ENCODE results near the gene ANKRD16. TPM values are rescaled to one million over a fixed set of nuclear protein-coding genes. Genes with fewer than 3 reads are reported as not detected.
"Not testable (repeated sequence)": the region's sequence is repeated elsewhere in the genome, so short reads cannot be mapped to it uniquely, and the experiment has no call there.

ANKRD16 gene
- total RNA-seq, 2 donors from 2014 or later: 4.1 to 7.6 TPM

- DNase-seq (ENCODE audit: low spot score): no peak
- no peak overlapping the region for H3K4me3 Mint-ChIP-seq
- ATAC-seq: no peak
- H3K36me3 Mint-ChIP-seq: peaks cover 16% of the 10 kb centered on the region
- H3K4me1 Mint-ChIP-seq (ENCODE audit: low read depth in 2 of 2): peaks cover 2 to 4% of the 10 kb centered on the region in 2 donors
- H3K27me3 Mint-ChIP-seq: no peaks in the 10 kb centered on the region
- H3K9me3 Mint-ChIP-seq: no peaks in the 10 kb centered on the region
- H3K27ac Mint-ChIP-seq: no peak overlapping the region
These were observed 6.7 kb downstream of the ANKRD16 start for GRCh38 chr10:5882961-5883360.

DNA sequence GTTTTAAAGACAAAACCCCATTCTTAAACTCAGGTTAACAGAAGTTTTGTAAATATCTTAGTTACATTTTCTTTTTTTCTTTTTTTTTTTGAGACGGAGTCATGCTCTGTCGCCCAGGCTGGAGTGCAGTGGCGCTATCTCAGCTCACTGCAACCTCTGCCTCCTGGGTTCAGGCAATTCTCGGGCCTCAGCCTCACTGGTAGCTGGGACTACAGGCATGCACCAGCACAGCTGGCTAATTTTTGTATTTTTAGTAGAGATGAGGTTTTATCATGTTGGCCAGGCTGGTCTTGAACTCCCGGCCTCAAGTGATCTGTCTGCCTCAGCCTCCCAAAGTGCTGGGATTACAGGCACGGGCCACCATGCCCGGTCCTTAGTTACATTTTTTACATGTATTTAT is 12.7 kb downstream of the ANKRD16 start:
- H3K4me3 Mint-ChIP-seq; DNase-seq (ENCODE audit: low spot score); ATAC-seq; H3K27me3 Mint-ChIP-seq; H3K36me3 Mint-ChIP-seq; H3K9me3 Mint-ChIP-seq; H3K4me1 Mint-ChIP-seq (ENCODE audit: low read depth in 2 of 2); H3K27ac Mint-ChIP-seq: not testable (repeated sequence)

DNA sequence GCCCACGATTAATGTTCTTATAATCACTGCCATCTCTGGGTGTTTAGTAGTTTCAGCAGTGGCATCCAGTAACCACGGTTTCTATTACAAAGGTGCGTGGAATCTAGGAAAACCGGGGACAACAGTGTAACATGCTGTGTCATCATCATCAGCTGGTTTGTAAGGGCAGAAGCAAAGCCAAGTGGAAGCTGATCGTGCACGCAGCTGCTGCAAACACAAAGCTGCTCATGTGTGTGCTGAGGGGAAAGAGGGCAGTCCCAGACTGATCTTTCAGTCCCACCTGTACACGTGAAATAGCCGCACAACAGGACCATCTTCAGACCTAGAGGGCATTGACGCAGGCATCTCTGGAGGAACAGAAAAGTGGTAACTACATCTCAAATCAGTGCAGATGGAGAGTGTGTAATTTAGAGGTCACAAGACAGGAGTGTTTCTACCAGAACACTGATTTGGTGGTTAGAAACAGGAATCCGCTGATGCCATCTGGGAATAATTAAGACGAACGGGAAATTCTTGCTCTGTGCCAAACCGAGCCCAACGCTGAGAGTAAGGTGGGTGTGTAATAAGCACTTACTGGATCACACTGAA is 13.4 kb downstream of the ANKRD16 start:
- H3K27me3 Mint-ChIP-seq: no peaks in the 10 kb centered on the region
- H3K36me3 Mint-ChIP-seq: no peaks in the 10 kb centered on the region
- no peak for DNase-seq (ENCODE audit: low spot score)
- ATAC-seq: no peak
- peaks cover 4 to 6% of the 10 kb centered on the region in 2 donors for H3K4me1 Mint-ChIP-seq (ENCODE audit: low read depth in 2 of 2)
- H3K9me3 Mint-ChIP-seq: no peaks in the 10 kb centered on the region
- H3K27ac Mint-ChIP-seq: no peak overlapping the region
- no peak overlapping the region for H3K4me3 Mint-ChIP-seq

DNA sequence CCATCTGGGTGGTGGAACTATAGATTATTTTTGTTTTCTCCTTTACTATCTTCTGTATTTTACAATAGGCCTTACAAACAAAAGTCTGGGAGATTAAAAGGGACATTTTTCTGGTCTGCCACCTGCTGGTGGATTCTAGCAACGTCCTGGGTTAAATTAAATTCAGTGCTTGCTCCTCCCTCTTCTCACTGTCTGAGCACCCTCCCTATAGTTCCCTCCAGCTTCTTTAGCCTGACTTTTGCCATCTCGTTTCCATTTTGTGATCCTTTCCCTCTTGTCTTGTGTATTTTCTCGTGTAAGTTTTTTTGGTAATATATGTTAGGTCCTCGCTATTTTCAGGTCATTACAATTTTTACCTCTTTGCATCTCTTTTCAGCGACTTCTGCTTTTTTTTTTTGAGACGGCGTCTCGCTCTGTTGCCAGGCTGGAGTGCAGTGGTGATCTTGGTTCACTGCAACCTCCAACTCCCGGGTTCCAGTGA is 16.1 kb downstream of the ANKRD16 start:
- Mint-ChIP-seq H3K27me3 (no peaks in the 10 kb centered on the region), H3K4me3 (peak overlapping the region; percentile 39), H3K9me3 (no peaks in the 10 kb centered on the region), H3K36me3 (no peaks in the 10 kb centered on the region), H3K27ac (peak overlapping the region in 1 of 2 donors; percentile 2), H3K4me1 (ENCODE audit: low read depth in 2 of 2) (peaks cover 4 to 6% of the 10 kb centered on the region in 2 donors)
- DNase-seq (ENCODE audit: low spot score) (no peak), ATAC-seq (peak; percentile 73 to 82)

- DNase-seq (ENCODE audit: low spot score) (no peak), ATAC-seq (no peak)
- Mint-ChIP-seq H3K27me3 (peaks cover 0 to 2% of the 10 kb centered on the region in 2 donors), H3K4me3 (no peak overlapping the region), H3K36me3 (no peaks in the 10 kb centered on the region), H3K9me3 (no peaks in the 10 kb centered on the region), H3K4me1 (ENCODE audit: low read depth in 2 of 2) (peaks cover 7 to 11% of the 10 kb centered on the region in 2 donors), H3K27ac (no peak overlapping the region)
These were observed 18.1 kb downstream of the ANKRD16 start for GRCh38 chr10:5871596-5871995.

DNA sequence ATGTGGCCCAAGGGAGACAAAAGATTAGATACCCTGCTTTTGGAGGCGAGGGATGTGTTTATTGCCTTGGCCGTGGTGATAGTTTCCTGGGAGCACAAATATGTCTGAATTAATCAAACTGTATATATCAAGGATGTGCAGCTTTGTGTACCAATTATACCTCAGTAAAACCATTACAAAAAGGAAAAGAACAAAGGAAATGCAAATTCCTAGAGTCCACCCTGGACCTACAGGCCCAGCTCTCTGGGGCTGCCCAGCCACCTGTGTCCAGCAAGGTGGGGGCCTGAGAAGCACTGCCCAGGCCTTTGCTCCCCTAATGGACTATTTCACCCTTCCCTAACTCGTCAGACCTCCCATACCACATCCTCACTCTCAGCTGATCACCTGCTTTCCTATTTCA is 20.5 kb downstream of the ANKRD16 start:
- H3K27me3 Mint-ChIP-seq: peaks cover 0 to 7% of the 10 kb centered on the region in 2 donors
- no peaks in the 10 kb centered on the region for H3K9me3 Mint-ChIP-seq
- no peak overlapping the region for H3K4me3 Mint-ChIP-seq
- ATAC-seq (no peak), DNase-seq (ENCODE audit: low spot score) (no peak)
- no peak overlapping the region for H3K27ac Mint-ChIP-seq
- H3K36me3 Mint-ChIP-seq: no peaks in the 10 kb centered on the region
- peaks cover 12 to 13% of the 10 kb centered on the region in 2 donors for H3K4me1 Mint-ChIP-seq (ENCODE audit: low read depth in 2 of 2)

GRCh38 chr10:5868383-5868782 is 21.3 kb downstream of the ANKRD16 start:
- H3K27me3 Mint-ChIP-seq; H3K36me3 Mint-ChIP-seq; H3K27ac Mint-ChIP-seq; H3K4me3 Mint-ChIP-seq; DNase-seq (ENCODE audit: low spot score); ATAC-seq; H3K9me3 Mint-ChIP-seq; H3K4me1 Mint-ChIP-seq (ENCODE audit: low read depth in 2 of 2): not testable (repeated sequence)

DNA sequence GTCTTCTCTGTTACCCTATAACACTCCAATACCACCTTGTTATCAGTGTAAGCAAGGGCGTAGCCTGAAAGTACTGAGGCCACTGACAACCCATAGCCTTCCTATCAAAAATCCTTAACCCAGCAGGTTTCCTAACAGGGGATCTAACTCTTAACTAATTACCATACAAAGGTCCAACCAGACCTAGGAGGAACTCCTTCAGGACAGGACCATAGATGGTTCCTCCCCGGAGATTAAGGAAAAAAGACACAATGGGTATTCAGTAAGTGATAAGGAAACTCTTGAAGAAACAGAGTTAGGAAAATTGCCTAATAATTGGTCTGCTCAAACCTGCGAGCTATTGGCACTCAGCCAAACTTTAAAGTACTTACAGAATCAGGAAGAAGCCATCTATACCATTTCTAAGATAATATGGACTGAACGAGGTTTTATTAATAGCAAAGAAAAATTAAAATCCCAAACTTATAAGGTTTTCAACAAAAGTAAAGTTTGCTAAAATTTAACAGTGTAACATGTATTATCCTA is 22.5 kb downstream of the ANKRD16 start:
- not testable (repeated sequence) for H3K9me3 Mint-ChIP-seq; H3K27me3 Mint-ChIP-seq; H3K36me3 Mint-ChIP-seq; DNase-seq (ENCODE audit: low spot score); ATAC-seq; H3K27ac Mint-ChIP-seq; H3K4me1 Mint-ChIP-seq (ENCODE audit: low read depth in 2 of 2)
- peak overlapping the region; percentile 16 for H3K4me3 Mint-ChIP-seq

DNA sequence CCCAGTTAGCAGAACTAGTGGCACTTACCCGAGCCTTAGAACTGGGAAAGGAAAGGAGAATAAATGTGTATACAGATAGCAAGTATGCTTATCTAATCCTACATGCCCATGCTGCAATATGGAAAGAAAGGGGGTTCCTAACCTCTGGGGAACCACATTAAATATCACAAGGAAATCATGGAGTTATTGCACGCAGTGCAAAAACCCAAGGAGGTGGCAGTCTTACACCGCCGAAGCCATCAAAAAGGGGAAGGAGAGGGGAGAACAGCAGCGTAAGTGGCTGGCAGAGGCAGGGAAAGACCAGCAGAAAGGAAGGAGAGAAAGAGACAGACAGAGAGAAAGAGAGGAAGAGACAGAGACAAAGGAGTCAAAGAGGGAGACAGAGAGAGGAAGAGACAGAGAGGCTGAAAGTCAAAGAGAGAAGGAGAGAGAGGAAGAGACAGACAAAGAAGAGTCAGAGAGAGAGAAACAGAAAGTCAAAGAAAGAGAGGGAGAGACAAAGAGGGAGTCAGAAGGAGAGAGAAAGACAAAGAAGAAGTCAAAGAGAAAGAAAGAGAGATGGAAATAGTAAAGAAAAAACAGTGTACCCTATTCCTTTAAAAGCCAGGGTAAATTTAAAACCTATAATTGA is 23.1 kb downstream of the ANKRD16 start:
- peak overlapping the region; percentile 16 for H3K4me3 Mint-ChIP-seq
- ATAC-seq; DNase-seq (ENCODE audit: low spot score); H3K9me3 Mint-ChIP-seq; H3K27ac Mint-ChIP-seq; H3K27me3 Mint-ChIP-seq; H3K4me1 Mint-ChIP-seq (ENCODE audit: low read depth in 2 of 2); H3K36me3 Mint-ChIP-seq: not testable (repeated sequence)

DNA sequence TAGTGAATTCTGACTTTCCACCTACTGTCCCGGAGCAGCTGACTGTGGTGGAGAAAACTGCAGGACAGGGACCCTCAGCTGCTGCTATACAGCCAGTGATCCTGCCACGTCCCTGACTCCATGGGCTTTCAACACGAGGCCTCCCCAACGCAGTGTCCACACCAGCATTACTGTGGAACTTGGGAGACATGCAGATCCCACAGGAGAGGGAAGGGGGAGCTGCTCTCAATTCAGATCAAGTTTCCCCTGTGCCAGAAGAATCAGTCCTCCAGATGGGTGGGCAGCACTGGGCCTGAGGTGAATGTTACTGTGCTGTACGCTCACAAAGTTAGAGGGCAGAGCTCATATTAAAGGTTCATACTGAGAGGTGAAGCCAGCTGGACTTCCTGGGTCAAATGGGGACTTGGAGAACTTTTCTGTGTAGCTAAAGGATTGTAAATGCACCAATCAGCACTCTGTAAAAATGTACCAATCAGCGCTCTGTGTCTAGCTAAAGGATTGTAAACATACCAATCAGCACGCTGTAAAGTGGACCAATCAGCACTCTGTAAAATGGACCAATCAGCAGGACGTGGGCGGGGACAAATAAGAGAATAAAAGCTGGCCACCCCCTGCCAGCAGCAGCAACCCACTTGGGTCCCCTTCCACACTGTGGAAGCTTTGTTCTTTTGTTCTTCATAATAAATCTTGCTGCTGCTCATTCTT is 26.6 kb downstream of the ANKRD16 start:
- H3K36me3 Mint-ChIP-seq; H3K4me1 Mint-ChIP-seq (ENCODE audit: low read depth in 2 of 2); DNase-seq (ENCODE audit: low spot score); ATAC-seq; H3K9me3 Mint-ChIP-seq; H3K27me3 Mint-ChIP-seq; H3K27ac Mint-ChIP-seq; H3K4me3 Mint-ChIP-seq: not testable (repeated sequence)

DNA sequence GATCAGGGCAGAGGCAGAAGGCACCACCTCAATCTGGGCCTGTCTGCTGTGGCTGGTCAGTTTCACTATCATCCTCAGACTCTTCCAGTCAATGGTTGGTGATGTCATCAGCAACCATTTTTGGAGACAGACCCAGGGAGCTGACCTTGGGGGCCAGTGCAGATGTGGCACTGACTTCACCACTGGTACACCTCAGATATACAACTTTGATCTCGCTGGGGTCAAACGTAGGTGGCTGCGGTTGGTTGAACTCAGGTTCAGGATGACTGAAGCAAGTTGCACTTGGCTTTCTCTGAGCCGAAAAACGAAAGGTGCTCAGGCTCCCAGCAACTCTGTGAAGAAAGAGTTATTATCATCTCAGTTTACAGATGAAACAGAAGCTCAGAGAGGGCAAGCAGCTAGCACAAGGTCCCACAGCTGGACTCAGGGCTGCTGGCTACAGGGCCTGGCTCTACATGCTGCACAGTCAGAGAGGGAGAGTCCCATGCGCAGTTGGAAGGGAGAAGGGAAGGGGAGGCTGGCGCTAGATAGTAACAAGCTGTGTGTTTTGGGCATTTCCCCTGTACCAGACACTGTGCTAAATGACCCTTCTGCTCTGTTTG is 27.2 kb downstream of the ANKRD16 start:
- DNase-seq (ENCODE audit: low spot score) (no peak), ATAC-seq (peak in 1 of 2 donors; percentile 57)
- Mint-ChIP-seq H3K9me3 (no peaks in the 10 kb centered on the region), H3K4me1 (ENCODE audit: low read depth in 2 of 2) (peaks cover 7 to 8% of the 10 kb centered on the region in 2 donors), H3K36me3 (no peaks in the 10 kb centered on the region), H3K4me3 (no peak overlapping the region), H3K27me3 (peaks cover 0 to 7% of the 10 kb centered on the region in 2 donors), H3K27ac (no peak overlapping the region)

DNA sequence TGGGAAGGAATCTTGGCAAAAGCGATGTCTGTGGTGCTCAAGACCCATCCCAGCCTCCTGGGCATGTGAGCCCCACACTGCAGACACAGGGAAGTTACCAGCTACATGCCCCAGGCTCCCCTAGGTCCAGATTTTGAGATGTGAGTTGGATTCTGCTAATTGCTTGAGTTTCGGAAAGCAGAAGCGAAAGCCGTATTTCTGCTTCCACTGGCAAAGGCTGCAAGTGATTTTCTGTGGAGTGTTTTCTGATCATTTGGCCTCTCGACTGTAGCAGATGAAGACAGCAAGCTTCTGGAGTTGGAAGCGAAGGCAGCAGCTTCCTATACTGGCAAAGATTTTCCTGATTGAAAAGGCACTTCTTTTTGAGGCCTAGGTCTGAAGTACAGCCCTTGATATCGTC is 29.6 kb downstream of the ANKRD16 start:
- H3K36me3 Mint-ChIP-seq: no peaks in the 10 kb centered on the region
- ATAC-seq (no peak), DNase-seq (ENCODE audit: low spot score) (no peak)
- no peaks in the 10 kb centered on the region for H3K9me3 Mint-ChIP-seq
- no peaks in the 10 kb centered on the region for H3K27me3 Mint-ChIP-seq
- no peak overlapping the region for H3K27ac Mint-ChIP-seq
- H3K4me1 Mint-ChIP-seq (ENCODE audit: low read depth in 2 of 2): no peaks in the 10 kb centered on the region
- H3K4me3 Mint-ChIP-seq: no peak overlapping the region

GRCh38 chr10:5858811-5859210 is 30.9 kb downstream of the ANKRD16 start:
- Mint-ChIP-seq H3K4me1 (ENCODE audit: low read depth in 2 of 2) (no peaks in the 10 kb centered on the region), H3K9me3 (no peaks in the 10 kb centered on the region), H3K27me3 (peaks cover 0 to 2% of the 10 kb centered on the region in 2 donors), H3K4me3 (no peak overlapping the region), H3K36me3 (no peaks in the 10 kb centered on the region), H3K27ac (no peak overlapping the region)
- no peak for DNase-seq (ENCODE audit: low spot score)
- ATAC-seq: no peak

- Mint-ChIP-seq H3K4me1 (ENCODE audit: low read depth in 2 of 2) (peaks cover 4 to 5% of the 10 kb centered on the region in 2 donors), H3K4me3 (no peak overlapping the region), H3K27me3 (peaks cover 2 to 6% of the 10 kb centered on the region in 2 donors), H3K27ac (no peak overlapping the region), H3K36me3 (no peaks in the 10 kb centered on the region), H3K9me3 (no peaks in the 10 kb centered on the region)
- DNase-seq (ENCODE audit: low spot score) (no peak), ATAC-seq (no peak)
These were observed 33.0 kb downstream of the ANKRD16 start for GRCh38 chr10:5856701-5857004.

Data from natural killer cell treated with Interleukin-12 subunit alpha and Interleukin-12 subunit beta and Interleukin-15 and Interleukin-18, amount 100 ng/mL, for 72 hours (primary cell).